NT2/D1 (cell line): ENCODE data around the gene APMAP.

Experiments
- YY1 ChIP-seq: IDR thresholded peaks from 2 replicates; pipeline ENCODE4 v1.6.1; 2011; ENCODE audit not compliant: insufficient read length, insufficient read depth
- ZNF274 ChIP-seq: IDR thresholded peaks from 2 replicates; pipeline ENCODE4 v1.6.1; 2011; ENCODE audit warnings: mild to moderate bottlenecking, low read depth, low read length

DNA sequence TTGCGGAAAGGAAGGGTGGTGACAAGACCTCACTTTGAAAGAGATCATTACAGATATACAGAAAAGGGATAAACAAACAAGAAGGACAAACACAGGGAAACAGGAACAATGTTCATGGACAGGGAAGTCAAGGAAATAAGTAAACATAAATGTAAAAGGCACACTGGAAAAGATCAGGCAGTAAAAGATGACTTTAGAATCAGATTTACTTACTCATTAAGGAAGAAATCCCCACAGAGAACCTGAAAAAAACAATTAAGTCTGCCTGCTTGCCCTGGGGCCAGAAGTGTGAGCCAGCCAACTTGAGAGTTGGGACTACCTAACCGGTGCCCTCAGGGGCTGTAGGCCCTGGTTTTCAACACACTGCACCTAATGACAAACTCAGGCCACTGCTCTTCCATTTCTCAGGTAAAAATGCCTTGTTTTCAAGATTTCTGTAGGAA is 1.7 kb downstream of the APMAP start:
- no peak for TF ChIP-seq YY1
- TF ChIP-seq ZNF274 = no peak
